Measurements from ENCODE around the gene FKBP7.

FKBP7 gene

GRCh38 chr2:178508646-178509045 lies 30.2 kb upstream of the FKBP7 start:
- no peak for TF ChIP-seq POLR2A (IDR thresholded peaks at IDR 0.05; ENCODE audit: low read depth, low read length)
- no peak for DNase-seq (ENCODE audit: insufficient read length, low spot score)
- no peak for FAIRE-seq

GRCh38 chr2:178506949-178507348 lies 28.5 kb upstream of the FKBP7 start:
- TF ChIP-seq POLR2A (IDR thresholded peaks at IDR 0.05; ENCODE audit: low read depth, low read length), result no peak
- DNase-seq (ENCODE audit: insufficient read length, low spot score) (no peak), FAIRE-seq (no peak)

- FAIRE-seq, result peak; percentile 36
- no peak for DNase-seq (ENCODE audit: insufficient read length, low spot score)
- no peak for TF ChIP-seq POLR2A (IDR thresholded peaks at IDR 0.05; ENCODE audit: low read depth, low read length)
Observed at GRCh38 chr2:178506524-178506923, 28.1 kb upstream of the FKBP7 start.

GRCh38 chr2:178506101-178506500 lies 27.7 kb upstream of the FKBP7 start:
- FAIRE-seq, result no peak
- DNase-seq (ENCODE audit: insufficient read length, low spot score), result no peak
- TF ChIP-seq POLR2A (IDR thresholded peaks at IDR 0.05; ENCODE audit: low read depth, low read length), result no peak

GRCh38 chr2:178502751-178503150 lies 24.4 kb upstream of the FKBP7 start:
- no peak for TF ChIP-seq POLR2A (IDR thresholded peaks at IDR 0.05; ENCODE audit: low read depth, low read length)
- FAIRE-seq (no peak), DNase-seq (ENCODE audit: insufficient read length, low spot score) (no peak)

- no peak for TF ChIP-seq POLR2A (IDR thresholded peaks at IDR 0.05; ENCODE audit: low read depth, low read length)
- DNase-seq (ENCODE audit: insufficient read length, low spot score), result no peak
- peak; percentile 43 for FAIRE-seq
Observed at GRCh38 chr2:178499640-178500039, 21.2 kb upstream of the FKBP7 start.

GRCh38 chr2:178498137-178498536 lies 19.7 kb upstream of the FKBP7 start:
- no peak for TF ChIP-seq POLR2A (IDR thresholded peaks at IDR 0.05; ENCODE audit: low read depth, low read length)
- FAIRE-seq (no peak), DNase-seq (ENCODE audit: insufficient read length, low spot score) (no peak)

- TF ChIP-seq POLR2A (IDR thresholded peaks at IDR 0.05; ENCODE audit: low read depth, low read length), result no peak
- FAIRE-seq (no peak), DNase-seq (ENCODE audit: insufficient read length, low spot score) (no peak)
Observed at GRCh38 chr2:178496049-178496448, 17.6 kb upstream of the FKBP7 start.

GRCh38 chr2:178491612-178492011 lies 13.2 kb upstream of the FKBP7 start:
- no peak for TF ChIP-seq POLR2A (IDR thresholded peaks at IDR 0.05; ENCODE audit: low read depth, low read length)
- FAIRE-seq, result no peak
- no peak for DNase-seq (ENCODE audit: insufficient read length, low spot score)

- peak; percentile 15 for FAIRE-seq
- TF ChIP-seq POLR2A (IDR thresholded peaks at IDR 0.05; ENCODE audit: low read depth, low read length), result no peak
- no peak for DNase-seq (ENCODE audit: insufficient read length, low spot score)
Observed at GRCh38 chr2:178485356-178485755, 7.0 kb upstream of the FKBP7 start.

- DNase-seq (ENCODE audit: insufficient read length, low spot score) (no peak), FAIRE-seq (peak; percentile 85)
- TF ChIP-seq POLR2A (IDR thresholded peaks at IDR 0.05; ENCODE audit: low read depth, low read length), result no peak
Observed at GRCh38 chr2:178484245-178485041, 6.0 kb upstream of the FKBP7 start.

- no peak for TF ChIP-seq POLR2A (IDR thresholded peaks at IDR 0.05; ENCODE audit: low read depth, low read length)
- DNase-seq (ENCODE audit: insufficient read length, low spot score) (no peak), FAIRE-seq (no peak)
Observed at GRCh38 chr2:178482437-178482836, 4.0 kb upstream of the FKBP7 start.

- TF ChIP-seq POLR2A (IDR thresholded peaks at IDR 0.05; ENCODE audit: low read depth, low read length), result peak; percentile 39; the same call in 1 of the 2 replicates
- DNase-seq (ENCODE audit: insufficient read length, low spot score) (peak; percentile 91), FAIRE-seq (peak; percentile 81)
Observed at GRCh38 chr2:178480227-178481181, 2.1 kb upstream of the FKBP7 start, which contains the start of gene PLEKHA3. Gene PLEKHA3, plus strand, starts transcription at chr2:178480457. Its CDS starts 413 bp downstream, at chr2:178480870.

GRCh38 chr2:178479758-178480226 lies 1.4 kb upstream of the FKBP7 start:
- DNase-seq (ENCODE audit: insufficient read length, low spot score) (no peak), FAIRE-seq (no peak)

More at GRCh38 chr2:178479758-178480226, 1.4 kb upstream of the FKBP7 start:
- TF ChIP-seq POLR2A (IDR thresholded peaks at IDR 0.05; ENCODE audit: low read depth, low read length), result no peak

All from H54 (cell line).